NOMO-1 (cell line): ENCODE data around the gene KIAA0513.

Experiments
- DNase-seq, 2 experiments: peaks; one replicate each; lab custom pipeline; 2025; ENCODE audit not compliant: unreplicated experiment in 2 of 2; lab: John Stamatoyannopoulos, UW

KIAA0513 gene

DNA sequence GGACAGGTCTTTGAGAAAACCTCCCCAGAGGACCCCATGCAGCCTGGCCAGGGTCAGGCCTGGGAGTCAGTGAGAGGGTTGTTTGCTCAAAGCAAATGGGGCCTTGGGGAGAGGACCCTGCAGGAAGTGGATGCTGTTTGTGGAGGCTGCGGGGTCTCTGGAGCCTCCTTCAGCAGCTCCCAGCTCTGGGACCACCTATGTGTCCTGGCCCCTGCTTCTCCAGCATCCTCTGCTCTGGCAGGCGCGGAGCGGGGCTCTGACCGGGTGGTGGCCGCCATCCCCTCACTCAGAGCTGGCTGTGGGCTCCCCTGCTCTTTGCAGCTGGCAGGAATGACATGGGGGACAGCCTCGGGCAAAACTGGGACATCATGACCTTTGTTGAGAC lies 114.5 kb downstream of the KIAA0513 start:
- DNase-seq, result no peak

DNA sequence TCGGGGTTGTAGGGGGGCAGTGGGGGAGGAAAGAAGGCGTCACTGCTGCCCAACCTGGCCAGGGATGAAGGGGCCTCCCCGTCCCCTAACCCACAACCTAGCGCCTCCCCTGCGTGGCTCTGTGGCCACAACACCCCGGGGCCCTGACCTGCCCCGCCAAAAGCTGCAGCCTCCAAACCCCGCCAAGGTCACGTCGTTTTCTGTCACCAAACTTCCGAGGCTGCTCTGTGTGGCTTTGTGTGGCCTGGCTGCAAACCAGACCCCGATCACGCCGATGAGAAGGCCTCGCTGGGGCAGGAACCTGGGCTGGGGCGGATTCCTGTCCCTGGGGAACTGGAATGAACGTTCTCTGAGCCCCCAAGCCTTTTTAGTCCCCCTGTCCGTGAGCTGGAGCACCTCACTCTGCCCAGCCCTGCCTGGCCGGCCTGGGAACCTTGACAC lies 115.2 kb downstream of the KIAA0513 start:
- DNase-seq, result no peak
